ENCODE data around the gene DBNDD1.

DBNDD1 gene

DNA sequence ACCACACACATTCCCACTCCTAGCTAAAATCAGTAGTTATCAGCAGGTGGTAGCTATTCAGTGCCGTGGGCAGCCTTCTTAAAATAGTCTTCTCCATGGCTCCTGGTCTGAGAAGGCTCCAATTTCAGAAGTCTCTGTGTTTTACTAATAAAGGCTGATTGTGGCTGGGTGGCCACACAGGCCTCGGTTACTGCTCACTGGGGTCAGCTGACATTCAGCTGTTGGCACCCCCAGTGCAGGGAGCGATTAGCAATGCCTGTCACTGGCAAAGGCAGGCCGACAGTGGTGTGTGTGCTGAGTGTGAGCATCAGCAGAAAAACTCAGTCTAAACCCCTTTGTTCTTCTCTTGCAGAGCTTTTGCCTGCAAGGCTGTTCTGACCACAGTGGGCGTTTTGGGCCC, 16.6 kb upstream of the DBNDD1 start:
- DNase-seq, result no peak

DNA sequence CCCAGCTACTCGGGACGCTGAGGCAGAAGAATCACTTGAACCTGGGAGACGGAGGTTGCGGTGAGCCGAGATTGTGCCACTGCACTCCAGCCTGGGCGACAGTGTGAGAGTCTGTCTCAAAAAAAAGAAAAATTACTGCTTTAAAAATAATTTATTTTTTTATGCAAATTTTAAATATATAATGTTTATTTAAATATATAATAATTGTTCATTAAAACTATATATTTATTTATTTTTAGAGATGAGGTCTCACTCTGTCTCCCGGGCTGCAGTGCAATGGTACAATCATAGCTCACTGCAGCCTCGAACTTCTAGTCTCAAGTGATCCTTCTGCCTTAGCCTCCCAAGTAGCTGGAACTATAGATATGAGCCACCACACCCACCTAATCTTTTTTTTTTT, 15.2 kb upstream of the DBNDD1 start:
- no peak for DNase-seq

DNA sequence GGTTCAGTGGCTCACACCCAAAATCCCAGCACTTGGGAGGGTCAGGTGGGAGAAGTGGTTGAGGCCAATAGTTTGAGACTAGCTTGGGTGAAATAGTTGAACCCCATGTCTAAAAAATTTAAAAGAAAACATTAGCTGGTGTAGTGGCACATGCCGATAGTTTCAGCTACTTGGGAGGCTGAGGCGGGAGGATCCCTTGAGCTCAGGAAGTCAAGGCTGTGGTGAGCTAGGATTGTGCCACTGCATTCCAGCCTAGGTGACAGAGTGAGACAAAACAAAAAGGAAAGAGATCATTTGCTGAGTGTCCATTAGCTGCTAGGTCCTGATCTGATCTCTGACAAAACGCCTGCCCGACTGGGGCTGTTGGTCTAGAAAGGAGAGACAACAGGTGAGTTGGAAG, 14.1 kb upstream of the DBNDD1 start:
- peak; percentile 55 for DNase-seq

DNA sequence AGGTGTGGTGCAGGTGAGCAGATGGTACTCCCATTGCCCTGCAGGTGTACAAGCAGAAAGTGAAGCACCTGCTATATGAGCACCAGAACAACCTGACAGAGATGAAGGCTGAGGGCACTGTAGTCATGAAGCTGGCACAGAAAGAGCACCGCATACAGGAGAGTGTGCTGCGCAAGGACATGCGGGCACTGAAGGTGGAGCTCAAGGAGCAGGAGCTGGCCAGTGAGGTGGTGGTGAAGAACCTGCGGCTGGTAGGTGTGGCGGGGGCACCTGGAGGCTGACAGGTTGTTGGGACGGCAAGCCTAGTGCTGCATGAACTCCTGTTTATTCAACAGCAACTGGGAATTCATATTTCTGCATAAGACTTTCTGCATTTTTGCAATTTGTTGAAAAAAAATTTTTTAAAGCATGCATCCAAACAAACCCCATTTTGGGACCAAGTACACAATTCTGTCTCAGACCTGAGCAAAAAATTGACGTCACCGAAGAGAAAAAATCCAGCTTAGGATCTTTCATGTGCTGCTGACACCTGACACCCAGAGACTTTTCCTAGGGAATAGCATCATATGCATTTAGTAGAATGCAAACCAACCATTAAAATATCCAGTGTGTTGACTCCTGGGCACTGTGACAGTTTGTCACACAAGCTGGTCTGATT, 13.5 kb upstream of the DBNDD1 start:
- peak; percentile 63 for DNase-seq

DNA sequence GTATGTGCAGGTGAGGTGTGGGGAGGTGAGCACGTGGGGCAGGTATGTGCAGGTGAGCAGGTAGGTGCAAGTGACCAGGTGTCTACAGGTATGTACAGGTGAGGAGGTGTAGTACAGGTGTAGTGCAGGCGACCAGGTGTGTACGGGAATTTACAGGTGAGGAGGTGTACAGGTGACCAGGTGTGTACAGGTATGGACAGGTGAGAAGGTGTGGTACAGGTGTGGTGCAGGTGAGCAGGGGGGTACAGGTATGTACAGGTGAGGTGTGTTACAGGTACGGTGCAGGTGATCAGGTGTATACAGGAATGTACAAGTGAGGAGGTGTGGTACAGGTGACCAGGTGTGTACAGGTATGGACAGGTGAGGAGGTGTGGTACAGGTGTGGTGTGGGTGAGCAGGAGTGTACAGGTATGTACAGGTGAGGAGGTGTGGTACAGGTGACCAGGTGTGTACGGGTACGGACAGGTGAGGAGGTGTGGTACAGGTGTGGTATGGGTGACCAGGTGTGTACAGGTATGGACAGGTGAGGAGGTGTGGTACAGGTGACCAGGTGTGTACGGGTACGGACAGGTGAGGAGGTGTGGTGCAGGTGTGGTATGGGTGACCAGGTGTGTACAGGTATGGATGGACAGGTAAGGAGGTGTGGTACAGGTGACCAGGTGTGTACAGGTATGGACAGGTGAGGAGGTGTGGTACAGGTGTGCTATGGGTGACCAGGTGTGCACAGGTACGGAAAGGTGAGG, 12.8 kb upstream of the DBNDD1 start:
- DNase-seq, result peak; percentile 36

DNA sequence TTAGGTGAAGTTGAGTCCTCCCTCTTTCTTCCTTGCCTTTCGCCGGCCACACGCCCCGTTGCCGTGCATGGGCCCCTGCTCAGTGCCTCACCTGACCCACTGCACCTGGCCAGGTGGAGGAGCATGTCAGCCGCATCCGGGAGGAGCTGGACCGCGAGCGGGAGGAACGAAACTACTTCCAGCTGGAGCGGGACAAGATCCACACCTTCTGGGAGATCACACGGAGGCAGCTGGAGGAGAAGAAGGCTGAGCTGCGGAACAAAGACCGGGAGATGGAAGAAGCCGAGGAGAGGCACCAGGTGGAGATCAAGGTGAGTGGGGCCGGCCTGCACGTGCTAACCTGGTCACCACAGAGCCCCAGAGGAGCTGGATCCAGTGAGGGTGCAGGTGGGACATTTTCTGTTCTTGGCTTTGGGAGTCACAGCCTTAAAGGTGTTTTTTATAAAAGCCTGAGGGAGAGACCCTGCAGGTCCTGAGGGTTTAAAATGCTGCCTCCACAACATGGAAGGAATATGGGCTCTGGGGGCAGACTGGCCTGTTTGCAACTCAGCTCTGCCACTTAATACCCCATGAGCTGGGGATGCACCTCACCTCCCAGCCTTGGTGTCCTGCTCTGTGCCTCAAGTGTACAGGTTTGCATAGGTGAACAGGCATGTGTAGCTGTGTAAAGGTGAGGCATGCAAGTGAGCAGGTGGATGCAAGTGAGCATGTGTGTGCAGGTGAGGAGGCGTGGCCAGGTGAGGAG, 12.1 kb upstream of the DBNDD1 start:
- DNase-seq, result no peak

DNA sequence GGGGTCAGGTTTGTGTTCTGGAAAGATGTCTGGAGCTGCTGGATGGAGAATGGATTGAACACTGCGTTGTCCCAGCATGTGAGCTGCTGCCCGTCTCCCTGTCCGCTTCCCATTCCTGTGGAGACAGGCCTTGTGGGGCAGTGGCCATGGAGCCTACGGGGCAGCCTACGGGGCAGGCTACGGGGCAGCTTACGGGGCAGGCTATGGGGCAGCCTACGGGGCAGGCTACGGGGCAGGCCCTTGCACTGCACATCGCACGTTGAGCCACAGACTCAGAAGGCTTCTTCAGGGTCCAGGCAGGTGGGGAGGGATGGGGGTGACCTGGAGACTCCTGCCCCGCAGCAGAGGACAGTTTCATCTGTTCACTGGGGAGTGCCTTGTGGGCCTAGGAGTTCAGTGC, 9.7 kb upstream of the DBNDD1 start:
- DNase-seq, result no peak

DNA sequence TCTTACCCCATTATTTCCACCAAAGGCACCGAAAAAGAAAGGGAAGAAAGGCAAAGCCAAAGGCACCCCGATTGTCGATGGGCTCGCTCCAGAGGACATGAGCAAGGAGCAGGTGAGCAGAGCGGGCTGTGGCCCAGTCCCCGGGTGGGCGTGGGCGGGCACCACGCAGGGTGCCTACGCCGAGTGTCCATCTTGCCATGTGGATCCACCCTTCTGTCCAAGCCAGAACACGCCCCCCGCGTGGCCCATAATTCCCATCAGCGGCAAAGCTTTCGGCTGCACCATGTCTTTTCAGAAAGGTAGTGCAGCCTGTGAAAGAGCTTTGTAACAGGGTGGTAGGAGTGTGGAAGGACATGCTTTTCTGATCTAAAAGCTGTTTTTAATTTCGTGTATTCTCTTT, 8.4 kb upstream of the DBNDD1 start:
- DNase-seq, result no peak

DNA sequence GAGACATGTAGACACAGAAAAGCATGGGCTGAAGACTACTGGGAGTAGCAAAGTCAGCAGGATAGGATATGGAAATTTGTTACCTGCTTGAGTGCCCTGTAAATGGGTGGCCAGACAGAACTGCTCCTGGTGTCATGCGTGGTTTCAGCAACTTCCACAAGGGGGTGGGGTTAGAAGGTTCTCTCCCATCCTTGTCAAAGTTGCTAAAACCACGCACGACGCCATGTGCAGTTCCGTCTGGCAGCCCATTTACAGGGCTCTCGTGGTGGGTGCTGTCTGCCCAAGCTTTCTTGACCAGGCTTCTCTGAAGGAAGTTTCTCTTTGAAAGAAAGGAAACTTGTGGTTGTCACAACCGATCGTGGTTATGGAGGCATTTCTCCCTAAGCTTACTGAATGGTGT, 6.9 kb upstream of the DBNDD1 start:
- no peak for DNase-seq

DNA sequence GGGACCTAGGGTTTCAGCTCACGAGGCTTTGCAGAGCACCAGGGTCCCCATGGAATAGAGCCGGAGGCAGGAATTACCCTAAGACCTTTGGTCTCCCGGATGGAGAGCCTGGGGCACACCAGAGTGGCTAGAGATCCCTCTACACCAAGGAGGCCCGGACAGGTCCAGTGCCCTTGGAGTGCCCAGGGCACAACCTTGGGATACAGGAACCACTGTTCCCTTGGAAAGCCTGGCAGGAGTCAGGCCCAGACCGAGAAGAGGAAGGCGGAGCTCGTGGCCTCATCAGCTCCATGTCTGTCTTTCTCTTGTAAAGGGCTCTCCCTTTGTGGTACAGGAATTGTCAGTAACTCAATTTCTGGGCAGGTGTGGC, 3.8 kb upstream of the DBNDD1 start:
- DNase-seq, result no peak

DNA sequence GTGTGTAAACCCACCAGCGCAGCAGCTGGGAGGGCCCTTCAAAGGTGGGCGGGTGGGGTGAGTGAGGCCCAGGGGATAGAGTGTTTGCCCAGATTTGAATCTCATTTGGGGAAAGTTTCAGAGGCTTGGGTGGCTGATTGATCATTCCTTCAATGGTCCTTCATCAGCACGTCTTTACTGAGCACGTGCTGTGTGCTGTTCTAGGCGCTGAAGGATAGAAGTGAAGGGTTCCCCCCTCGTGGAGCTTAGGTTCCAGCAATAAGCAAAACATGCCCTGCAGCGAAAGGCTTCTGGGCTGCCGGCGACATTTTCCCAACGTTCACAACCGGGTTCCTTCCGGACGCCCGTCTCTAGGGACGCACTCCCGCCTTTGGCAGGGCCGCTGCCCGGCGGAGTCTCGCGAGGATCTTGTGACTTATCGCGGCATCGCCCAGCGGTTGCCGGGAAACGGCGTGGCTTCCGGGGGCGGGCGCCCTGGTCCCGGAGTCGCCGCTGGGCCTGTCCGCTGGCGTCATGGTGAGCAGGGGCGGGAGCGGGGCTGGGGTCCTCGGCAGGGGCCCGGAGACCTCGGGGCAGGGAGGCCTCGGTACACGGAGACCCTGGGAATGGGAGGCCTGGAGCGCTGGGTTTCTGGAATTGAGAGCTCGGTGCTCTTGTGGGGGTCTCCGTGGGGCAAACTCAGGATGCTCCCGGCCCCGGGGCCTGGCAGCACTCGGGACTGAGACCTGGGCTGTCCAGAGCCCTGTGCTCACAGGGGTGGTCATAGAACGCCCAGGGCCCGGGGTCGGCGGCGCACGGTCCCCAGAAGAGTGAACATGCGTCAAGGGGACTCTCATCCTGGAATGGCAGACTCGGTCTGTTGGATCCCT, 3.2 kb upstream of the DBNDD1 start:
- DNase-seq, result peak; percentile 88

DNA sequence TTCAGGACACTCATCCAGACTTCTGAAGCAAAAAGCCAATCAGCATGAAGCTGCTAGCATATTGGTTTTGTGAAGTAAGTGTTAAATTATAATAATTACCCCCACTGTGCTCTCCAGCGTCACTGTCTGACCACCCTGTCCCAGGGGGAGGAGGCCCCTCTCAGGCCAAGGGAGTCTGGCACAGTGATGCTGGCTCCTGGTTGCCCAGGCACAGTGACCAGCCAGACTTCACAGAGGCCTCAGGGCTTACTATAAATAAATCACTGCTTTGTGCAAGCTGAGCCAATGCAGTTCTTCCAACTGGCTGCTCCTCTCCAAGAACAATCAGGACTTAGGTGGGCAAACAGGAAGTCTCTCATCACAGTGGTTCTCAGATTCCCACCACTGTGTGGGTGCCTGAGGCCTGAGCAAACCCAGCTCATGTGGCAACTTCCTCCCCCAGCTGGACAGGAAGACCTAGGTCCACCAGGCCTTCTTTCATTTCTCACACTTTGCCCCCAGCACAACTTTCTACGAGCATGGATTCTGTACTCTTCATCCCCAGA, 1.7 kb upstream of the DBNDD1 start:
- peak; percentile 40 for DNase-seq

DNA sequence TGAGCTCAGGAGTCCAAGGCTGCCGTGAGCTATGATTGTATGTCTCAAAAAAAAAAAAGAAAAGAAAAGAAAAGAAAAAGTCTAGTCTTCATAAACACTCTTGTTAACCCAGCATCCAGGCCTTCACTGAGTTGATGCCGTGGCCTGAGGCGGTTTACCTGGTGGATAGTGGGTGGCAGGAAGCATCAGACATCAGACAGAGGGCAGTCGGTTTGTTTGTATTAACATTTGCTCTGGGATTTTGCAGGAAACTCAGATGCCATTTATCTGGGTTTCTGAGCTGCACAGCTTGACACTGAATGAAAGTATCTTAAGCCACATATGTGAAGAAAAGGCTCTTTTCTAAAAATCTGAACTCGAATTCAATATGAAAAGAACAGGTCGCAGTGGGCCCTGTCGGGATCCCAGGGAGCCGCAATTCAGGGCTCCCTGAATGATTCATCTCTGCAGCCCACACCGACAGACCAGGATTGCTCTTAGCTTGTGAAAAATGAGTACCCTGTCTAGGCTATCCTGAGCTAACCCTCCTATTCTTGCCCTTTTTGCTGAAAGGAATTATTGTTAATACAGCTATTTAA, 1.1 kb upstream of the DBNDD1 start:
- DNase-seq, result peak; percentile 22

DNA sequence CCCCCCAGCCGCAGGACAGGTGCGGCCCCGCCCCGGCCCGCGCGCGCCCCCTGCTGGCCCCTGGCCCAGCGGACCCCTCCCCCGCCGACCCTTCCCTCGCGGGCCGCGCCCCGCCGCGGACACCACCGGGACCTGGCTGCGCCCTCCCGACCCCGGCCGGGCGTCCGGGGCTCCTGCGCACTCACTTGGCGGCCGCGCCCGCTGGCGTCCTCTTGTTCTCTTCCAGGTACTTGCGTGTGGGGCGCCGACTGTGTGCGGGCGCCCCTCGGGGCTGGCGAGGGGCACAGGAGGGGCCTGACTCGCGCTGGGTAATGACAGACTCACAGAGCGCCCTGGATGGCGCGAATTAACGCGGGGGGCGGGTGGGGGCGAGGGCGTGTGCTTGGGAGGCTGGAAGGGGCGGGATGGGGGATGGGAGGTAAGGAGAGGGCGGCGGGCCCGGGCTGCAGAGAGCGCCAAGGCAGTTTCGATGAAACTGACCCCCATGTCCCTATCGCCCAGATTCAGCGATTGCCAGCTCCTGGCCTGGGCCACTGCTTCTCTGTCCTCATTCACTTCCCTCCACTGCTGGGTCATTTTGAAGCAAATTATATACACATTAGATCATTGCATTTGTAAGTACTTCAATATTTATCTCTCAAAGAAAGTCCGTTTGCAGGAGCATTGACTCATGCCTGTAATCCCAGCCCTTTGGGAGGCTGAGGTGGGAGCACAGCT, 445 bp upstream of the DBNDD1 start:
- peak; percentile 87 for DNase-seq

DNA sequence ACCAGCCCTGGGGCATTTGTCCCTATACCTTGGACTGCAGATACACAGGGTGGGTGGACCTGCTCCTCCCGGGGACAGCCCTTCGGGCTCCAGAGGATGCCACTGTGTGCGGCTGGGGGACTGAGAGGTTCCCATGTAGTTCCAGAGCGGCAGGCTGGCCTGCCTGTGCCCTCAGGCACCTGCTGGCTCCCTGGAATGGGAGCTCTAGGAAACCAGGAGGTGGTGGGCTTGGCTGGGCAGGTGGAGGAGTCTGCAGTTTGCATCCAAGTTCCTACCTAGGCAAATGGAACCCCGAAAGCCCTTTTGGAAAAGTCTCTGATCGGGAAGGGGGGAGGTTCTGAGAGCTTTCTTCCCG, 982 bp downstream of the DBNDD1 start:
- DNase-seq, result no peak

DNA sequence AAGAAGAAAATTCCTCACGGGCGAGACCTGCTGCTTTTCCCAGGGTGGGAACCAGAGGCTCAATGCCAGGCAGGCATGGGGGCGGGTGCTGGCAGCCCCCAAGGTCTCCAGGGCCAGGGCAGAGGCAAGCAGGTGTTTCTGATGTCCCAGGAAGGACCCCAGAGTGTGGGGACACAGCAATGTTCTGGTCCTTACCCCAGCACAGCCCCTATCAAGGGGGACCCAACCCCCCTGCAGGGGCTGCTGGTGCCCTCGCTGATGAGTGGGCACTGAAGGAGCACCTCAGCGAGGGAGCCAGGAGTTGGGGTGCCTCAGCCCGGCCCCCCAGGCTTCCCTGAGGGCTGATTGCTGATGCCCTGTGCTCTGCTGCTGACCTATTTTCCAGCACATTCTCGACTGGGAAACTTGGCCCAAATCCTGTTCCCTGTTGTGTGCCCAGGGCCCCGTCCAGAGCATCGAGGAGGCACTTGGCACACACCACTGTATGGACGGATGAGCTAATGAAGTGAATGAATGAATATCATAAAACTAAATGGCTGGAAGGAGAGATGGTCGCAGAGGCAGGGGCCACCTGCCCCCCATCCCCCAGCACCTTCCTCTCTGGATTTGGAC, 2.8 kb downstream of the DBNDD1 start:
- no peak for DNase-seq

DNA sequence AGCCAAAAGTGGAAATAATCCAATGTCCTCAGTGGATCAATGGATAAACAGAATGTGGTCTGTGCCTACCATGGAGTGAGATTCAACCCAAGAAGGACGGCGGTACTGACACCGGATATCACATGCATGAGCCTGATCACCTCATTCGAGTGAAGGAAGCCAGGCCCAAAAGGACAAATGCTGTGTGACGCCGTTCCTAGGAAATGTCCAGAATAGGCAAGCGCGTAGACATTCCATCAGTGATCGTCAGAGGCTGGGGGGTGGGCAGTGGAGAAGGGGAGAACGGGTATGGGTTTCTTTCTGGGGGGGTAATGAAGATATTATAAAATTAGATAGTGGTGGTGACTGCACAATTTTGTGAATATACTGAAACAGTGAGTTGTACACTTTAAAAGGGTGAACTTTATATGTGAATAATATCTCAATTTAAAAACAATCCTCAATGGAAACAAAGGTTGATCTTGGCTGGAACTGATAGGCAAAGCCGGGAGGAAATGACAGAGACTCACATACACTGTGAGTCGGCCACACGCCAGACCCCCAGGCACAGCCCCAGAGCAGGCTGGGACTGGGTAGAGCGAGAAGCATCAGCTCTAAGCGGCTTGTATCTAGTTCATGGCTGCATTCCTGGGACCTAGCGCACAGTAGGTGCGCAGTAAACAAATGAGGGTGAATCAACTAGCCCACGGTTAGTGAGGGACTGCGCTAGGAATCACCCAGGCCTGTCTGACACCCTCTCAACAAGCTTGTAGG, 3.5 kb downstream of the DBNDD1 start:
- no peak for DNase-seq

DNA sequence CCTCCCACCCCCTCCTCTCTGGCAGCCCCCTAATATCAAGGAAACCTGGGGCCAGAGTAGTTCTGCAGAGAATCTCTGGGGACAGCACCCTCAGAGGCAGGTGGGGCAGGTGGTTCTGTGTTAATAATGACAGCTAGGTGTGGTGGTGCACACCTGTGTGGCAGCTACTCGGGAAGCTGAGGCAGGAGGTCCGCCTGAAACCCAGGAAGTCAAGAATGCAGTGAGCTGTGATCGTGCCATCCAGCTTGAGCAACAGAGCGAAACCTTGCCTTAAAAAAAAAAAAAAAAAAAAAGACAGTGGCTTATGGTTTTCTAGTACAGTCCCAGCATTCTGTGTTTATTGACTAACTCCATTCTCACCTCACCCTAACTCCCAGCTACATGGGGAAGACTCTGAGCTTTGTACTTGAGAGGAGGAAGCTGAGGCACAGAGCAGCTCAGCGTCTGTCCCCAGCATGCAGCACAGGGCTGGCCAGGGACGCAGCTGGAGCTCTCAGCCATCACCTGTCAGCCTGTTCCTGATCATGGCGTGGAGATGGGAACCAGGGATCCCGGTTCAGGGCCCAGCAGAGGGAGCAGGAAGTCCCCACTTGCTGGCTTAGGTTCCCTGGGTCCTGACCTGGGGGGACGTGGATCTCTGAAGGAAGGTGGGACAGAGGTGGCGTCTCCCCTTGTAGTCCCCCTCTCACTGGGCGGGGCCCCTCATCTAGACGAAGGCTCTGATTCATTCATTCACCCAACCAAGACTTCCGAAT, 6.1 kb downstream of the DBNDD1 start:
- DNase-seq, result no peak

DNA sequence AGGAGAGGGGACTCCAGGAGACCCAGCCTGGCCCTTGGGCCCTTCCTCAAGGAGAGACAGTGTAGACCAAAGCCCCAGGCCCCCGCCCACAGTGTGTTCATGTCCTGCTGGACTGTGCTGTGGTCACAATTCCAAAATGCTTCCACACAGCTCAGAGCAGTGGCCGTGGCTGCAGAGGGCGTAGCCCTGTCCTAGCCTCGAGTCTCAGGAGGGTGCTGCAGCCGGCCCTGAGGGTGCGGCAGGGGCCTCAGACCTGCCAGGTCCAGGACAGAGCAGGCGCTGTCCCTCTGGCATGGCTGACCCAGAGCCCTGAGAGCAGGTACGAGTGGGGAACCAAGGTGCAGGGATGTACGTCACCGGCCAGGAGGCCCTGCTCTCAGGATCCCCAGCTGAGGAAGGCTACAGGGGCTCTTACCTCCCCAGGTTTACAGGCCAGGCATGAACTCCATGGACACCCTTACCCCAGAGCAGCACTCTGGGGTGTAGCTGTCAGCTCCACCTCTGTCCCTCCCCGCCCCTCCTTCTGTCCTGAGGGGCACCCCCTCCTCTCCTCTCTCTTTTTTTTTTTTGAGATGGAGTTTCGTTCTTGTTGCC, 7.3 kb downstream of the DBNDD1 start:
- DNase-seq, result no peak

Data from fibroblast of skin of back (primary cell).